Neuronal stem cell (in vitro differentiated cells): ENCODE results near the gene USP31.

Source experiments
- DNase-seq: peaks from one replicate; pipeline ENCODE4 v3.0.0-alpha.2; 2013; ENCODE audit warnings: low spot score
- H2AFZ ChIP-seq: one replicate; pipeline ENCODE4 v1.6.1; 2013; ENCODE audit warnings: mild to moderate bottlenecking, low read length, inconsistent platforms
- H2AK5ac ChIP-seq: 2 replicates; pipeline ENCODE4 v1.6.1; 2013; ENCODE audit warnings: low read depth, mild to moderate bottlenecking, inconsistent platforms, low read length, moderate library complexity, mixed read lengths
- H2BK120ac ChIP-seq: 2 replicates; pipeline ENCODE4 v1.6.1; 2013; ENCODE audit warnings: low read depth, mild to moderate bottlenecking, inconsistent platforms, low read length, moderate library complexity, mixed read lengths
- H2BK12ac ChIP-seq: one replicate; pipeline ENCODE4 v1.6.1; 2013; ENCODE audit warnings: low read length, inconsistent platforms
- H2BK15ac ChIP-seq: 2 replicates; pipeline ENCODE4 v1.6.1; 2013; ENCODE audit warnings: mild to moderate bottlenecking, low read length, inconsistent platforms, mixed read lengths
- H2BK5ac ChIP-seq: one replicate; pipeline ENCODE4 v1.6.1; 2013; ENCODE audit warnings: inconsistent platforms, mild to moderate bottlenecking, low read length, moderate library complexity
- H3K14ac ChIP-seq: one replicate; pipeline ENCODE4 v1.6.1; 2013; ENCODE audit warnings: low read length, inconsistent platforms
- H3K18ac ChIP-seq: 2 replicates; pipeline ENCODE4 v1.6.1; 2013; ENCODE audit warnings: low read length, inconsistent platforms
- H3K23ac ChIP-seq: 2 replicates; pipeline ENCODE4 v1.6.1; 2013; ENCODE audit warnings: low read depth, mild to moderate bottlenecking, mixed read lengths, low read length, inconsistent platforms; ENCODE audit not compliant: poor library complexity
- H3K27ac ChIP-seq: replicated peaks from 3 replicates; pipeline ENCODE4 v1.5.1; 2013; ENCODE audit warnings: low read length, inconsistent platforms
- H3K27me3 ChIP-seq, 3 experiments: 2 replicates each; pipeline ENCODE4 v1.6.1; 2013; ENCODE audit warnings: low read length in 3 of 3, mild to moderate bottlenecking in 2 of 3, inconsistent platforms in 1 of 3, low read depth in 1 of 3, mixed read lengths in 1 of 3, moderate library complexity in 1 of 3; ENCODE audit not compliant: control insufficient read depth in 3 of 3, insufficient read depth in 3 of 3
- H3K36me3 ChIP-seq, 2 donors: replicated peaks in 1 of 2; 2 replicates each; pipeline ENCODE4 v1.6.1; 2013; ENCODE audit warnings: low read length in 2 of 2; ENCODE audit not compliant: control insufficient read depth in 2 of 2, insufficient read depth in 2 of 2
- H3K4ac ChIP-seq: 2 replicates; pipeline ENCODE4 v1.6.1; 2013; ENCODE audit warnings: inconsistent platforms, mild to moderate bottlenecking, low read length, moderate library complexity
- H3K4me1 ChIP-seq, 2 donors: 1 replicate in 1 of 2; 2 replicates in 1 of 2; pipeline ENCODE4 v1.6.1; 2013; ENCODE audit warnings: low read length in 2 of 2, low read depth in 1 of 2; ENCODE audit not compliant: control insufficient read depth in 2 of 2, insufficient read depth in 1 of 2
- H3K4me2 ChIP-seq: one replicate; pipeline ENCODE4 v1.6.1; 2013; ENCODE audit warnings: mild to moderate bottlenecking, low read length, inconsistent platforms; ENCODE audit not compliant: insufficient read depth, poor library complexity, severe bottlenecking
- H3K4me3 ChIP-seq, 2 donors: 2 replicates each; pipeline ENCODE4 v1.5.1; 2013; ENCODE audit warnings: low read length in 2 of 2, mild to moderate bottlenecking in 2 of 2, inconsistent platforms in 1 of 2, moderate library complexity in 1 of 2
- H3K79me1 ChIP-seq: one replicate; pipeline ENCODE4 v1.6.1; 2013; ENCODE audit warnings: low read depth, mild to moderate bottlenecking, inconsistent platforms, low read length, moderate library complexity
- H3K9ac ChIP-seq: one replicate; pipeline ENCODE4 v1.6.1; 2013; ENCODE audit warnings: mild to moderate bottlenecking, low read depth, low read length, inconsistent platforms; ENCODE audit not compliant: poor library complexity
- H3K9me3 ChIP-seq, 2 donors: replicated peaks in 1 of 2; 2 replicates each; pipeline versions ENCODE3 to v1.6.1; 2013; ENCODE audit warnings: low read length in 2 of 2, mild to moderate bottlenecking in 2 of 2, inconsistent platforms in 1 of 2, low read depth in 1 of 2, mixed read lengths in 1 of 2, moderate library complexity in 1 of 2; ENCODE audit not compliant: control insufficient read depth in 2 of 2, insufficient read depth in 1 of 2
- H4K8ac ChIP-seq: one replicate; pipeline ENCODE4 v1.6.1; 2013; ENCODE audit warnings: low read depth, mild to moderate bottlenecking, inconsistent platforms, low read length, moderate library complexity
- H4K91ac ChIP-seq: one replicate; pipeline ENCODE4 v1.6.1; 2013; ENCODE audit warnings: low read length, low read depth, mild to moderate bottlenecking, inconsistent platforms; ENCODE audit not compliant: poor library complexity
- WGBS, 2 donors: extraction: QIAGEN DNeasy Blood & Tissue Kit; methylation state at CpG; one replicate each; pipeline ENCODE4 v1.1.7; 2013; ENCODE audit warnings: missing lambda C conversion rate in 2 of 2, mixed read lengths in 1 of 2; ENCODE audit not compliant: insufficient read length in 2 of 2, insufficient replicate concordance in 1 of 2; ENCODE audit errors: extremely low coverage in 2 of 2; 5-methylcytosine and 5-hydroxymethylcytosine counted together

Gene USP31

GRCh38 chr16:23060458-23061320 is 88.6 kb downstream of the USP31 start:
- Histone ChIP-seq H4K8ac (no peak overlapping the region), H2BK5ac (no peak overlapping the region), H3K36me3 (no peaks in the 10 kb centered on the region), H3K4me1 (peaks cover 0 to 12% of the 10 kb centered on the region in 2 donors), H3K9me3 (no peaks in the 10 kb centered on the region), H3K27ac (no peak overlapping the region), H2BK120ac (no peak overlapping the region), H2BK15ac (no peak overlapping the region), H3K4me3 (no peak overlapping the region), H3K9ac (no peak overlapping the region), H3K4ac (no peak overlapping the region), H3K18ac (no peak overlapping the region), H2AFZ (no peak overlapping the region), H2AK5ac (no peak overlapping the region), H3K4me2 (no peak overlapping the region), H2BK12ac (no peak overlapping the region), H3K79me1 (no peaks in the 10 kb centered on the region), H3K27me3 (no peaks in the 10 kb centered on the region), H4K91ac (no peak overlapping the region), H3K23ac (no peak overlapping the region), H3K14ac (no peak overlapping the region)
- WGBS, 2 donors = no CpG with 5 or more reads among the region's 9 CpGs
- peak; percentile 64 for DNase-seq

GRCh38 chr16:23059433-23059832 is 89.8 kb downstream of the USP31 start:
- H3K4ac ChIP-seq = no peak overlapping the region
- H3K18ac ChIP-seq = no peak overlapping the region

GRCh38 chr16:23058576-23058975 is 90.7 kb downstream of the USP31 start:
- H3K27ac ChIP-seq = no peak overlapping the region
- H3K4me3 ChIP-seq = no peak overlapping the region
- no peak overlapping the region for H4K91ac ChIP-seq
- H2AK5ac ChIP-seq = no peak overlapping the region
- no peak overlapping the region for H3K23ac ChIP-seq
- no peak overlapping the region for H2BK15ac ChIP-seq
- WGBS, 2 donors = no CpG with 5 or more reads among the region's 4 CpGs
- H3K9me3 ChIP-seq = no peaks in the 10 kb centered on the region
- no peak overlapping the region for H2AFZ ChIP-seq
- H3K79me1 ChIP-seq = no peaks in the 10 kb centered on the region
- no peak overlapping the region for H2BK5ac ChIP-seq
- H3K14ac ChIP-seq = no peak overlapping the region
- H3K27me3 ChIP-seq = no peaks in the 10 kb centered on the region
- no peak for DNase-seq
- H4K8ac ChIP-seq = no peak overlapping the region
- no peak overlapping the region for H2BK120ac ChIP-seq
- H3K36me3 ChIP-seq = no peaks in the 10 kb centered on the region
- no peak overlapping the region for H3K4ac ChIP-seq
- peaks cover 0 to 12% of the 10 kb centered on the region in 2 donors for H3K4me1 ChIP-seq
- no peak overlapping the region for H3K9ac ChIP-seq
- no peak overlapping the region for H3K4me2 ChIP-seq
- no peak overlapping the region for H3K18ac ChIP-seq
- H2BK12ac ChIP-seq = no peak overlapping the region

More at GRCh38 chr16:23059433-23059832, 89.8 kb downstream of the USP31 start:
- H2AK5ac ChIP-seq = no peak overlapping the region
- H3K9ac ChIP-seq = no peak overlapping the region
- H3K79me1 ChIP-seq = no peaks in the 10 kb centered on the region
- no peak for DNase-seq
- H3K9me3 ChIP-seq = no peaks in the 10 kb centered on the region
- H2BK15ac ChIP-seq = no peak overlapping the region
- no peak overlapping the region for H2BK120ac ChIP-seq
- no peak overlapping the region for H2BK5ac ChIP-seq
- no peak overlapping the region for H4K91ac ChIP-seq
- H3K14ac ChIP-seq = no peak overlapping the region
- no CpG with 5 or more reads among the region's 5 CpGs for WGBS, 2 donors
- H3K27ac ChIP-seq = no peak overlapping the region
- H3K4me1 ChIP-seq = peaks cover 0 to 12% of the 10 kb centered on the region in 2 donors
- no peak overlapping the region for H3K23ac ChIP-seq
- H2BK12ac ChIP-seq = no peak overlapping the region
- H2AFZ ChIP-seq = no peak overlapping the region
- H3K4me2 ChIP-seq = no peak overlapping the region
- H4K8ac ChIP-seq = no peak overlapping the region
- H3K36me3 ChIP-seq = no peaks in the 10 kb centered on the region
- no peaks in the 10 kb centered on the region for H3K27me3 ChIP-seq
- no peak overlapping the region for H3K4me3 ChIP-seq

- no peaks in the 10 kb centered on the region for H3K36me3 ChIP-seq
- H3K79me1 ChIP-seq = no peaks in the 10 kb centered on the region
- no peak overlapping the region for H3K18ac ChIP-seq
- H2BK15ac ChIP-seq = no peak overlapping the region
- no peak overlapping the region for H3K4ac ChIP-seq
- no peak overlapping the region for H3K4me3 ChIP-seq
- H3K4me1 ChIP-seq = peaks cover 0 to 12% of the 10 kb centered on the region in 2 donors
- no peak overlapping the region for H3K4me2 ChIP-seq
- H3K27ac ChIP-seq = no peak overlapping the region
- no peaks in the 10 kb centered on the region for H3K27me3 ChIP-seq
- no peak overlapping the region for H4K91ac ChIP-seq
- H3K9me3 ChIP-seq = no peaks in the 10 kb centered on the region
- H3K23ac ChIP-seq = no peak overlapping the region
- no peak overlapping the region for H3K14ac ChIP-seq
- no peak overlapping the region for H2BK12ac ChIP-seq
- DNase-seq = no peak
- no peak overlapping the region for H2BK5ac ChIP-seq
- no peak overlapping the region for H2AK5ac ChIP-seq
- H2BK120ac ChIP-seq = no peak overlapping the region
- no CpG with 5 or more reads among the region's 1 CpG for WGBS, 2 donors
- H3K9ac ChIP-seq = no peak overlapping the region
- no peak overlapping the region for H4K8ac ChIP-seq
- no peak overlapping the region for H2AFZ ChIP-seq
Measured at GRCh38 chr16:23057013-23057596, 92.1 kb downstream of the USP31 start.
